ENCODE data around the gene SRSF9. TPM values are rescaled to one million over a fixed set of nuclear protein-coding genes. Genes with fewer than 3 reads are reported as not detected.

SRSF9 gene
- total RNA-seq, 1 donor from 2014 or later, result 76.3 TPM

- no peaks in the 10 kb centered on the region for H3K27me3 ChIP-seq (ENCODE audit: control insufficient read depth, insufficient read depth, low read length)
- no peak for DNase-seq (ENCODE audit: low read depth)
- TF ChIP-seq, protein P1, sequence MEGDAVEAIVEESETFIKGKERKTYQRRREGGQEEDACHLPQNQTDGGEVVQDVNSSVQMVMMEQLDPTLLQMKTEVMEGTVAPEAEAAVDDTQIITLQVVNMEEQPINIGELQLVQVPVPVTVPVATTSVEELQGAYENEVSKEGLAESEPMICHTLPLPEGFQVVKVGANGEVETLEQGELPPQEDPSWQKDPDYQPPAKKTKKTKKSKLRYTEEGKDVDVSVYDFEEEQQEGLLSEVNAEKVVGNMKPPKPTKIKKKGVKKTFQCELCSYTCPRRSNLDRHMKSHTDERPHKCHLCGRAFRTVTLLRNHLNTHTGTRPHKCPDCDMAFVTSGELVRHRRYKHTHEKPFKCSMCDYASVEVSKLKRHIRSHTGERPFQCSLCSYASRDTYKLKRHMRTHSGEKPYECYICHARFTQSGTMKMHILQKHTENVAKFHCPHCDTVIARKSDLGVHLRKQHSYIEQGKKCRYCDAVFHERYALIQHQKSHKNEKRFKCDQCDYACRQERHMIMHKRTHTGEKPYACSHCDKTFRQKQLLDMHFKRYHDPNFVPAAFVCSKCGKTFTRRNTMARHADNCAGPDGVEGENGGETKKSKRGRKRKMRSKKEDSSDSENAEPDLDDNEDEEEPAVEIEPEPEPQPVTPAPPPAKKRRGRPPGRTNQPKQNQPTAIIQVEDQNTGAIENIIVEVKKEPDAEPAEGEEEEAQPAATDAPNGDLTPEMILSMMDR (IDR thresholded peaks at IDR 0.05; ENCODE audit: insufficient read depth, low read length, poor library complexity, severe bottlenecking), result peak; percentile 26
Measured at GRCh38 chr12:120468821-120469449, 613 bp downstream of the SRSF9 start.

DNA sequence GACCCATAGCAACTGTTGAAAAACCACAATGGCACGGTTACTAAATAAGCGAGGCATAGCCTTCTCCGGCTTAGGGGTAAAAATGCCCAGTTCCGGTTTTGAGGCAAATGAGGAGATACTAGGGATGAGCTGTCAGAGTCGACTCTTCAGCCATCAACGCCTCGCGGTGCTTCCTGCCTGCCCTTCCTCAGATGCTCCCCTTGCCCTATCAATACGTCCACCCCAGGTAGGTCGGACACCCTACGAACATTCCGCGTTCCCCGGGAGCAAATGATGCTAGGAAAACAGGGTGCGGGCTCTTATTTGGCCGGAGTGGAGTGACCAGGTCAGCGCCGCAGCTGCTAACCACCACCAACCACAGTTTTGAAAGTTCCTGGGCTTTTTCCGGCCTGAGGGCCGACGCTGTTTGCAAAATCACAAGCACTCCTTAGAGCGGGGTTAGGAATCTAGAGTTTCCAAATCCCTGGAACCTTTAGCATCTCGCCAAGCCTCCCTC, 1.2 kb downstream of the SRSF9 start:
- TF ChIP-seq, protein P1 (IDR thresholded peaks at IDR 0.05; ENCODE audit: insufficient read depth, low read length, poor library complexity, severe bottlenecking), result no peak
- no peak for DNase-seq (ENCODE audit: low read depth)
- peak overlapping the region; percentile 99 for H3K4me3 ChIP-seq (ENCODE audit: low read depth, low read length)
- peaks cover 3% of the 10 kb centered on the region for H3K36me3 ChIP-seq (ENCODE audit: control insufficient read depth, insufficient read depth, low read length)
- H3K27me3 ChIP-seq (ENCODE audit: control insufficient read depth, insufficient read depth, low read length), result no peaks in the 10 kb centered on the region

More at GRCh38 chr12:120468821-120469449, 613 bp downstream of the SRSF9 start:
- Histone ChIP-seq H3K36me3 (ENCODE audit: control insufficient read depth, insufficient read depth, low read length) (peaks cover under 1% of the 10 kb centered on the region), H3K4me3 (ENCODE audit: low read depth, low read length) (peak overlapping the region; percentile 99)

DNA sequence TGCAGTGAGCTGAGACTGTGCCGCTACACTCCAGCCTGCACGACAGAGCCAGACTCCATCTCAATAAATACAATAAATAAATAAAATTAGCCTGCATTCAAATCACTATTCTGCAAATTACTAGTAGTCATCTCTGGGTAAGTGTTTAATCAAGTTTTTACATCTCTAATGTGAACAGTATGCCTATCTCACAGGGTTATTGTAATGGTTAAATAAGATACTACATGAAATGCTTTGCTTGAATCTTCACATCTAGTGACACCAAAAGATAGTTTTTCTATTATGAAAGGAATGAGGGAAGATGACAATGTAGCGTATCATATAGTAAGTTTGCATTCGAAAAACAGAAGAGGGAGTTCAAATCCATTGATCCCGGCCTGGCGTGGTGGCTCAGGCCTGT, 2.1 kb downstream of the SRSF9 start:
- TF ChIP-seq, protein P1 (IDR thresholded peaks at IDR 0.05; ENCODE audit: insufficient read depth, low read length, poor library complexity, severe bottlenecking), result no peak
- H3K36me3 ChIP-seq (ENCODE audit: control insufficient read depth, insufficient read depth, low read length), result peaks cover 3% of the 10 kb centered on the region
- no peak for DNase-seq (ENCODE audit: low read depth)
- H3K4me3 ChIP-seq (ENCODE audit: low read depth, low read length), result no peak overlapping the region
- no peaks in the 10 kb centered on the region for H3K27me3 ChIP-seq (ENCODE audit: control insufficient read depth, insufficient read depth, low read length)

DNA sequence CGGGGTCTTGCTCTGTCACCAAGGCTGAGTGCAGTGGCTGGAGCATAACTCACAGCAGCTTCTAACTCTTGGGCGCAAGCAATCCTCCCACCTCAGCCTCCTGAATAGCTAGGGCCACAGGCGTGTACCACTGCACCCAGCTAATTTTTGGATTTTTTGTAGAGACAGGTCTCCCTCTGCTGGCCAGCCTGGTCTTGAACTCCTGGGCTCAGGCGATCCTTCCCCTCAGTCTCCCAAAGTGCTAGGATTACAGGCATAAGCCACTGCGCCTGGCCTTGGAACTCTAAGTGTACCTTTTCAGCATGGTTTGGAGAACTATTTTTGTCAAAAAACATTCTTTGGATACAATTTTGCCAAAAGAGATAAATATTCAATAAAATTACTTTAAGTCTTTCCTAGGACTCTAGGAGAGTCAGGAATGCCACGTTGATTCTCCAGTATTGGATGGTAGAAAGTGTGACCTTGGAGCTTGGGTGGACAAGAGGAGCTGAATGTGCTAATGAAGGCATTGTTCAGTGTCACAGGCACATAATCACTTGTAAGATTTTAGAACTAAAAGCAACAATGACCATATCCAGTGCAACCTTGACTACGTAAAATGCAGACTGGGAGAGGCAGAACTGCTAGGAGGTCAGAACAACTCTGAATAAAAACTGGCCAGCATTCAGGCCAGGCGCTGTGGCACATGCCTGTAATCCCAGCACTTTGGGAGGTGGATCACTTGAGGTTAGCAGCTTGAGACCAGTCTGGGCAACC, 2.8 kb downstream of the SRSF9 start:
- no peak overlapping the region for H3K4me3 ChIP-seq (ENCODE audit: low read depth, low read length)
- no peak for DNase-seq (ENCODE audit: low read depth)
- H3K36me3 ChIP-seq (ENCODE audit: control insufficient read depth, insufficient read depth, low read length), result peaks cover 3% of the 10 kb centered on the region
- TF ChIP-seq, protein P1 (IDR thresholded peaks at IDR 0.05; ENCODE audit: insufficient read depth, low read length, poor library complexity, severe bottlenecking), result peak; percentile 57
- H3K27me3 ChIP-seq (ENCODE audit: control insufficient read depth, insufficient read depth, low read length), result no peaks in the 10 kb centered on the region

- H3K4me3 ChIP-seq (ENCODE audit: low read depth, low read length), result no peak overlapping the region
- TF ChIP-seq, protein P1 (IDR thresholded peaks at IDR 0.05; ENCODE audit: insufficient read depth, low read length, poor library complexity, severe bottlenecking), result no peak
- DNase-seq (ENCODE audit: low read depth), result no peak
- H3K27me3 ChIP-seq (ENCODE audit: control insufficient read depth, insufficient read depth, low read length), result no peaks in the 10 kb centered on the region
- H3K36me3 ChIP-seq (ENCODE audit: control insufficient read depth, insufficient read depth, low read length), result peaks cover 3% of the 10 kb centered on the region
Measured at GRCh38 chr12:120465756-120466155, 3.8 kb downstream of the SRSF9 start.

Measured in kidney epithelial cell (primary cell).